Left lung (tissue), 10 donors: ENCODE results near the gene TNFRSF6B. TPM values are rescaled to one million over a fixed set of nuclear protein-coding genes. Genes with fewer than 3 reads are reported as not detected.

Experiments
- ATAC-seq: fragments of 200-7000 bp; cut with Tn5 transposase; one replicate; pipeline ENCODE4 v1.9.1; 2020; ENCODE audit warnings: moderate library complexity
- DNase-seq, 4 donors: peaks; one replicate each; pipeline ENCODE4 v3.0.0-alpha.2; 2013 to 2020
- H3K27ac ChIP-seq, 2 donors: fragments of 200-600 bp; sonication (generic) in 1 of 2; one replicate each; pipeline versions ENCODE4 v1.5.0 to v1.8.0; 2020 to 2021
- H3K27me3 ChIP-seq, 2 donors: fragments of 200-600 bp; sonication (generic) in 1 of 2; one replicate each; pipeline versions ENCODE4 v1.5.0 to v1.8.0; 2020 to 2021
- H3K36me3 ChIP-seq, 2 donors: fragments of 200-600 bp; sonication (generic) in 1 of 2; one replicate each; pipeline versions ENCODE4 v1.5.0 to v1.8.0; 2020 to 2021
- H3K4me1 ChIP-seq, 2 donors: fragments of 200-600 bp; one replicate each; pipeline ENCODE4 v1.8.0; 2021
- H3K4me3 ChIP-seq, 2 donors: fragments of 200-600 bp; sonication (generic) in 1 of 2; one replicate each; pipeline versions ENCODE4 v1.5.0 to v1.8.0; 2020 to 2021; ENCODE audit warnings: mild to moderate bottlenecking in 1 of 2
- H3K9me3 ChIP-seq, 2 donors: fragments of 200-600 bp; sonication (generic) in 1 of 2; one replicate each; pipeline versions ENCODE4 v1.5.0 to v1.8.0; 2020 to 2021
- CTCF ChIP-seq, 2 donors: fragments of 200-600 bp; sonication (generic) in 1 of 2; IDR thresholded peaks; one replicate each; pipeline versions ENCODE4 v1.5.0 to v1.8.0; 2021; ENCODE audit warnings: antibody characterized with exemption in 2 of 2
- intact Hi-C, 2 donors: fragments of 100-400 bp; cut with DNase I; formaldehyde crosslinking; loops; one replicate each; pipeline versions ENCODE4 v1.11.2 to v1.14.2; 2022
- polyA plus RNA-seq, 6 donors: library from polyadenylated mRNA; unstranded; fragments of 120-200 nt; gene quantifications; one replicate each; pipeline ENCODE4 v1.2.1, GENCODE V29; 2013; ENCODE audit not compliant: insufficient read length in 6 of 6
- total RNA-seq, 2 donors: library from RNA; stranded (reverse); fragmentation: NEBNext Ultra II Directional; extraction: Animal tissue kit (Norgen Biotek cat#: 25700); gene quantifications; one replicate each; pipeline ENCODE4 v1.2.1, GENCODE V29; 2021
- donor health status: DM: no; HTN: yes; CAD: no.
- donor health status: DM: no; HTN: no; CAD: no.

The TNFRSF6B gene
- total and polyA plus RNA-seq, 8 donors, result 1.6 to 17.6 (median 2.7) TPM

- Histone ChIP-seq H3K27ac (peak overlapping the region; percentile 88 to 91), H3K9me3 (no peaks in the 10 kb centered on the region), H3K36me3 (peaks cover 0 to 18% of the 10 kb centered on the region in 2 donors), H3K27me3 (no peaks in the 10 kb centered on the region), H3K4me1 (peaks cover 24 to 67% of the 10 kb centered on the region in 2 donors), H3K4me3 (no peak overlapping the region)
- no peak for TF ChIP-seq CTCF (IDR thresholded peaks at IDR 0.05)
- DNase-seq (peak in 3 of 4 donors; percentile 54 to 90 (median 86)), ATAC-seq (peak; percentile 66)
- intact Hi-C loops, result no loop called here
Measured at GRCh38 chr20:63686492-63687321, 9.7 kb upstream of the TNFRSF6B start.

- TF ChIP-seq CTCF (IDR thresholded peaks at IDR 0.05), result no peak
- H3K27ac ChIP-seq, result peak overlapping the region; percentile 88 to 91
- intact Hi-C loops, result no loop called here
- no peaks in the 10 kb centered on the region for H3K9me3 ChIP-seq
- peaks cover 22 to 63% of the 10 kb centered on the region in 2 donors for H3K4me1 ChIP-seq
- H3K4me3 ChIP-seq, result no peak overlapping the region
- DNase-seq, result peak in 1 of 4 donors; percentile 78
- no peak for ATAC-seq
- H3K27me3 ChIP-seq, result no peaks in the 10 kb centered on the region
- peaks cover 0 to 13% of the 10 kb centered on the region in 2 donors for H3K36me3 ChIP-seq
Measured at GRCh38 chr20:63687419-63688178, 8.9 kb upstream of the TNFRSF6B start.

GRCh38 chr20:63688228-63689045, 8.0 kb upstream of the TNFRSF6B start:
- Histone ChIP-seq H3K27ac (peak overlapping the region; percentile 88 to 91), H3K36me3 (peaks cover 0 to 9% of the 10 kb centered on the region in 2 donors), H3K4me1 (peaks cover 20 to 62% of the 10 kb centered on the region in 2 donors), H3K4me3 (no peak overlapping the region), H3K27me3 (no peaks in the 10 kb centered on the region), H3K9me3 (no peaks in the 10 kb centered on the region)
- DNase-seq (no peak), ATAC-seq (no peak)
- no peak for TF ChIP-seq CTCF (IDR thresholded peaks at IDR 0.05)
- intact Hi-C loops, result no loop called here

- peaks cover 0 to 13% of the 10 kb centered on the region in 2 donors for H3K36me3 ChIP-seq
- H3K27ac ChIP-seq, result peak overlapping the region; percentile 88 to 91
- no peaks in the 10 kb centered on the region for H3K9me3 ChIP-seq
- peaks cover 20 to 62% of the 10 kb centered on the region in 2 donors for H3K4me1 ChIP-seq
- no peaks in the 10 kb centered on the region for H3K27me3 ChIP-seq
- no peak for TF ChIP-seq CTCF (IDR thresholded peaks at IDR 0.05)
- ATAC-seq (no peak), DNase-seq (no peak)
- intact Hi-C loops, result no loop called here
- no peak overlapping the region for H3K4me3 ChIP-seq
Measured at GRCh38 chr20:63689046-63690002, 7.1 kb upstream of the TNFRSF6B start.
